Neuronal stem cell (in vitro differentiated cells): ENCODE data around the gene CSDE1.
"Not testable (repeated sequence)": the region's sequence is repeated elsewhere in the genome, so short reads cannot be mapped to it uniquely, and the experiment has no call there.

ENCODE experiments used
- DNase-seq: peaks from one replicate; pipeline ENCODE4 v3.0.0-alpha.2; 2013; ENCODE audit warnings: low spot score
- H2AFZ ChIP-seq: one replicate; pipeline ENCODE4 v1.6.1; 2013; ENCODE audit warnings: mild to moderate bottlenecking, low read length, inconsistent platforms
- H2AK5ac ChIP-seq: 2 replicates; pipeline ENCODE4 v1.6.1; 2013; ENCODE audit warnings: low read depth, mild to moderate bottlenecking, inconsistent platforms, low read length, moderate library complexity, mixed read lengths
- H2BK120ac ChIP-seq: 2 replicates; pipeline ENCODE4 v1.6.1; 2013; ENCODE audit warnings: low read depth, mild to moderate bottlenecking, inconsistent platforms, low read length, moderate library complexity, mixed read lengths
- H2BK12ac ChIP-seq: one replicate; pipeline ENCODE4 v1.6.1; 2013; ENCODE audit warnings: low read length, inconsistent platforms
- H2BK15ac ChIP-seq: 2 replicates; pipeline ENCODE4 v1.6.1; 2013; ENCODE audit warnings: mild to moderate bottlenecking, low read length, inconsistent platforms, mixed read lengths
- H2BK5ac ChIP-seq: one replicate; pipeline ENCODE4 v1.6.1; 2013; ENCODE audit warnings: inconsistent platforms, mild to moderate bottlenecking, low read length, moderate library complexity
- H3K14ac ChIP-seq: one replicate; pipeline ENCODE4 v1.6.1; 2013; ENCODE audit warnings: low read length, inconsistent platforms
- H3K18ac ChIP-seq: 2 replicates; pipeline ENCODE4 v1.6.1; 2013; ENCODE audit warnings: low read length, inconsistent platforms
- H3K23ac ChIP-seq: 2 replicates; pipeline ENCODE4 v1.6.1; 2013; ENCODE audit warnings: low read depth, mild to moderate bottlenecking, mixed read lengths, low read length, inconsistent platforms; ENCODE audit not compliant: poor library complexity
- H3K27ac ChIP-seq: replicated peaks from 3 replicates; pipeline ENCODE4 v1.5.1; 2013; ENCODE audit warnings: low read length, inconsistent platforms
- H3K27me3 ChIP-seq, 3 experiments: 2 replicates each; pipeline ENCODE4 v1.6.1; 2013; ENCODE audit warnings: low read length in 3 of 3, mild to moderate bottlenecking in 2 of 3, inconsistent platforms in 1 of 3, low read depth in 1 of 3, mixed read lengths in 1 of 3, moderate library complexity in 1 of 3; ENCODE audit not compliant: control insufficient read depth in 3 of 3, insufficient read depth in 3 of 3
- H3K36me3 ChIP-seq, 2 donors: replicated peaks in 1 of 2; 2 replicates each; pipeline ENCODE4 v1.6.1; 2013; ENCODE audit warnings: low read length in 2 of 2; ENCODE audit not compliant: control insufficient read depth in 2 of 2, insufficient read depth in 2 of 2
- H3K4ac ChIP-seq: 2 replicates; pipeline ENCODE4 v1.6.1; 2013; ENCODE audit warnings: inconsistent platforms, mild to moderate bottlenecking, low read length, moderate library complexity
- H3K4me1 ChIP-seq, 2 donors: 1 replicate in 1 of 2; 2 replicates in 1 of 2; pipeline ENCODE4 v1.6.1; 2013; ENCODE audit warnings: low read length in 2 of 2, low read depth in 1 of 2; ENCODE audit not compliant: control insufficient read depth in 2 of 2, insufficient read depth in 1 of 2
- H3K4me2 ChIP-seq: one replicate; pipeline ENCODE4 v1.6.1; 2013; ENCODE audit warnings: mild to moderate bottlenecking, low read length, inconsistent platforms; ENCODE audit not compliant: insufficient read depth, poor library complexity, severe bottlenecking
- H3K4me3 ChIP-seq, 2 donors: 2 replicates each; pipeline ENCODE4 v1.5.1; 2013; ENCODE audit warnings: low read length in 2 of 2, mild to moderate bottlenecking in 2 of 2, inconsistent platforms in 1 of 2, moderate library complexity in 1 of 2
- H3K79me1 ChIP-seq: one replicate; pipeline ENCODE4 v1.6.1; 2013; ENCODE audit warnings: low read depth, mild to moderate bottlenecking, inconsistent platforms, low read length, moderate library complexity
- H3K9ac ChIP-seq: one replicate; pipeline ENCODE4 v1.6.1; 2013; ENCODE audit warnings: mild to moderate bottlenecking, low read depth, low read length, inconsistent platforms; ENCODE audit not compliant: poor library complexity
- H3K9me3 ChIP-seq, 2 donors: replicated peaks in 1 of 2; 2 replicates each; pipeline versions ENCODE3 to v1.6.1; 2013; ENCODE audit warnings: low read length in 2 of 2, mild to moderate bottlenecking in 2 of 2, inconsistent platforms in 1 of 2, low read depth in 1 of 2, mixed read lengths in 1 of 2, moderate library complexity in 1 of 2; ENCODE audit not compliant: control insufficient read depth in 2 of 2, insufficient read depth in 1 of 2
- H4K8ac ChIP-seq: one replicate; pipeline ENCODE4 v1.6.1; 2013; ENCODE audit warnings: low read depth, mild to moderate bottlenecking, inconsistent platforms, low read length, moderate library complexity
- H4K91ac ChIP-seq: one replicate; pipeline ENCODE4 v1.6.1; 2013; ENCODE audit warnings: low read length, low read depth, mild to moderate bottlenecking, inconsistent platforms; ENCODE audit not compliant: poor library complexity
- WGBS, 2 donors: extraction: QIAGEN DNeasy Blood & Tissue Kit; methylation state at CpG; one replicate each; pipeline ENCODE4 v1.1.7; 2013; ENCODE audit warnings: missing lambda C conversion rate in 2 of 2, mixed read lengths in 1 of 2; ENCODE audit not compliant: insufficient read length in 2 of 2, insufficient replicate concordance in 1 of 2; ENCODE audit errors: extremely low coverage in 2 of 2; 5-methylcytosine and 5-hydroxymethylcytosine counted together

The CSDE1 gene

GRCh38 chr1:114755006-114755931, 2.5 kb downstream of the CSDE1 start:
- Histone ChIP-seq H2BK12ac (no peak overlapping the region), H3K79me1 (no peaks in the 10 kb centered on the region), H4K91ac (no peak overlapping the region), H3K4me1 (peaks cover 3 to 10% of the 10 kb centered on the region in 2 donors), H3K18ac (no peak overlapping the region), H3K4ac (no peak overlapping the region), H2AK5ac (no peak overlapping the region), H3K27me3 (no peaks in the 10 kb centered on the region), H3K9me3 (peaks cover 0 to 4% of the 10 kb centered on the region in 2 donors), H3K9ac (no peak overlapping the region), H4K8ac (no peak overlapping the region), H3K4me2 (peak overlapping the region; percentile 19), H3K14ac (no peak overlapping the region), H2BK15ac (no peak overlapping the region), H3K36me3 (peaks cover 1 to 46% of the 10 kb centered on the region in 2 donors), H2AFZ (no peak overlapping the region), H2BK5ac (no peak overlapping the region), H2BK120ac (no peak overlapping the region), H3K27ac (no peak overlapping the region), H3K4me3 (peak overlapping the region in 1 of 2 donors; percentile 70), H3K23ac (no peak overlapping the region)
- DNase-seq = no peak
- WGBS, 2 donors = no CpG with 5 or more reads among the region's 7 CpGs

GRCh38 chr1:114753702-114754101, 4.1 kb downstream of the CSDE1 start:
- H3K23ac ChIP-seq, H3K18ac ChIP-seq, H3K27ac ChIP-seq, H2BK12ac ChIP-seq, H3K27me3 ChIP-seq, H4K91ac ChIP-seq, H3K4me1 ChIP-seq, H3K4me2 ChIP-seq, H3K79me1 ChIP-seq, DNase-seq, H2BK5ac ChIP-seq, H2AFZ ChIP-seq, H2BK120ac ChIP-seq, H2AK5ac ChIP-seq, H2BK15ac ChIP-seq, H3K4ac ChIP-seq, H3K14ac ChIP-seq, H3K4me3 ChIP-seq, H3K9ac ChIP-seq, H4K8ac ChIP-seq, H3K9me3 ChIP-seq: not testable (repeated sequence)
- WGBS, 2 donors = no CpG with 5 or more reads among the region's 6 CpGs
- peaks cover 6 to 61% of the 10 kb centered on the region in 2 donors for H3K36me3 ChIP-seq

GRCh38 chr1:114753143-114753542, 4.6 kb downstream of the CSDE1 start:
- Histone ChIP-seq H3K9me3 (no peaks in the 10 kb centered on the region), H2AK5ac (no peak overlapping the region), H3K4ac (no peak overlapping the region), H3K4me2 (no peak overlapping the region), H3K27ac (no peak overlapping the region), H3K18ac (no peak overlapping the region), H3K4me1 (peaks cover 3 to 7% of the 10 kb centered on the region in 2 donors), H4K91ac (no peak overlapping the region), H2BK120ac (no peak overlapping the region), H3K9ac (no peak overlapping the region), H3K4me3 (no peak overlapping the region), H2BK12ac (no peak overlapping the region), H3K14ac (no peak overlapping the region), H2AFZ (no peak overlapping the region), H2BK15ac (no peak overlapping the region), H3K79me1 (no peaks in the 10 kb centered on the region), H3K23ac (no peak overlapping the region), H3K27me3 (no peaks in the 10 kb centered on the region), H4K8ac (no peak overlapping the region), H2BK5ac (no peak overlapping the region), H3K36me3 (peaks cover 6 to 67% of the 10 kb centered on the region in 2 donors)
- WGBS, 2 donors = no CpG with 5 or more reads among the region's 4 CpGs
- no peak for DNase-seq

GRCh38 chr1:114750780-114751179, 7.0 kb downstream of the CSDE1 start:
- Histone ChIP-seq H4K91ac (no peak overlapping the region), H3K4me2 (no peak overlapping the region), H2AK5ac (no peak overlapping the region), H2BK12ac (no peak overlapping the region), H3K18ac (no peak overlapping the region), H2BK5ac (no peak overlapping the region), H3K27me3 (no peaks in the 10 kb centered on the region), H3K14ac (no peak overlapping the region), H3K79me1 (no peaks in the 10 kb centered on the region), H3K23ac (no peak overlapping the region), H4K8ac (no peak overlapping the region), H3K4ac (no peak overlapping the region), H3K9ac (no peak overlapping the region), H2BK120ac (no peak overlapping the region), H3K27ac (no peak overlapping the region), H2AFZ (no peak overlapping the region), H3K9me3 (no peaks in the 10 kb centered on the region), H3K4me1 (peaks cover 3 to 4% of the 10 kb centered on the region in 2 donors), H2BK15ac (no peak overlapping the region), H3K36me3 (peaks cover 8 to 84% of the 10 kb centered on the region in 2 donors), H3K4me3 (no peak overlapping the region)
- no CpG with 5 or more reads among the region's 5 CpGs for WGBS, 2 donors
- DNase-seq = no peak
